GM19193 (cell line): ENCODE measurements around the gene TEDC2.

ENCODE experiments used
- POLR2A ChIP-seq: IDR thresholded peaks from 4 replicates; pipeline ENCODE4 v1.6.1; 2011; ENCODE audit not compliant: insufficient read depth, insufficient read length; ENCODE audit errors: extremely low read depth

Gene TEDC2

DNA sequence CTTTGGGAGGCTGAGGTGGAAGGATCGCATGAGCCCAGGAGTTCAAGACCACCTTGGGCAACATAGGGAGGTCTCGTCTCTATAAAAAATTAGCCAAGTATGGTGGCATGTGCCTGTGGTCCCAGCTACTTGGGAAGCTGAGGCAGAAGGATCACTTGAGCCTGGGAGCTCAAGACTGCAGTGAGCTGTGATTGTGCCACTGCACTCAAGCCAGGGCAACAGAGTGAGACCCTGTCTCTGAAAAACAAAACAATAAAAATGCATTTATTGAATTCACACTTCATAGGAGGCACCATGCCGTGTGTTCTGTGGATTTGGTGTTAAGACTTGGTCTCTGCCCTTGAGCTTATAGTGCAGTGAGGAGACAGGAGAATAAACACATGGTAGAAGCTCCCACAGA is 17.4 kb downstream of the TEDC2 start:
- TF ChIP-seq POLR2A = no peak

DNA sequence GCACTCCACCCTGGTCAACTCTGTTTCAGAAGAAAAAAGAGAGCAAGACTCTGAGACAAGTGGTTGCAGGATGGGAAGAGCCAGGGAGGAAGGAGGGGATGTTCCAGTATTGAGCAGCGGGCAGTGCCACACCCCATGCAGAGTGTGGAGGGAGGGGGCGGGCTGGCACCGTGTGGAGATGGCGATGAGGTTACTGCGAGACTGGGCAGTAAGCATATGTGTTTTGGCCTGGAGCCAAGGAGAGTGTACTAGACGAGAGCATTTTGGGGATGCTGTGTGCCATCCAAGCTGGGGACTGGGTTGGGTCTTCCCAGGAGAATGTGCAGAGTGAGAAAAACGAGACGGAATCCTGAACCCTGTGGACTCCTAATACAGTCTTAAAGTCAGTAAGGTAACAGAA is 18.4 kb downstream of the TEDC2 start:
- no peak for TF ChIP-seq POLR2A

DNA sequence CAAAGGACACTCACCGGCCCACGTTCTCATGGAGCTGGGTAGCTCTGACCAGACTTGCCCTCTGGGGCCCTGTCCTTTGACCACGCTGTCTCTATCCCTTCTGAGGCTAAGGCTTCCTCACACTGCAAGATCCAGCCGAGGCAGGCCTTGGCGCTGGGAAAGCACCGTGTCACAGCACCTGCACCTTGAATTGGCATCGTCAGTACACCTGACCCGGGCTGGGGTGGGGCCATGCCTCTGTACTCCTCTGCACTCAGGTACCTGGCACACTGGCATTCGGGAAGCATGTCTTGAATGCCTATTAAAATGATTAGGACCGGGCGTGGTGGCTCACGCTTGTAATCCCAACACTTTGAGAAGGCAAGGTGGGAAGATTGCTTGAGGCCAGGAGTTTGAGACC is 21.0 kb downstream of the TEDC2 start:
- TF ChIP-seq POLR2A = no peak

DNA sequence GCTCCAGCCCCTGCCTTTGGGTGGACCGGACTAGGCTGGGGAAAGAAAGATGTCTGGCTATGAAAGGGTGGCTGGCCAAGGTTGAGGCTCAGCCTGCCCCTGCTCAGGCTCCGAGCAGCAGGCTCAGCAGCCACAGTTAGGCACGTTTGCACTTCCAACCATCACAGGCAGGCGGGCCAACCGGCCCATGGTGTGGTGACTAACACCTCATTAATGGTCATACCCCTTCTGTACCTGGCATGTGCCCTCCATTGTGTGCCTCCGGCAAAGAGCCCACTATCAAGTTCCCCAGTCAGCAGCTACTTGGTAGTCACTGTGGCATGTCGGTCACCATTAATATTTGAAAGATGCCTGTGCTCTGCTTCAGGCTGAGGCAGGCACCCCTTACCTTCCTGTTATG is 21.8 kb downstream of the TEDC2 start:
- no peak for TF ChIP-seq POLR2A

DNA sequence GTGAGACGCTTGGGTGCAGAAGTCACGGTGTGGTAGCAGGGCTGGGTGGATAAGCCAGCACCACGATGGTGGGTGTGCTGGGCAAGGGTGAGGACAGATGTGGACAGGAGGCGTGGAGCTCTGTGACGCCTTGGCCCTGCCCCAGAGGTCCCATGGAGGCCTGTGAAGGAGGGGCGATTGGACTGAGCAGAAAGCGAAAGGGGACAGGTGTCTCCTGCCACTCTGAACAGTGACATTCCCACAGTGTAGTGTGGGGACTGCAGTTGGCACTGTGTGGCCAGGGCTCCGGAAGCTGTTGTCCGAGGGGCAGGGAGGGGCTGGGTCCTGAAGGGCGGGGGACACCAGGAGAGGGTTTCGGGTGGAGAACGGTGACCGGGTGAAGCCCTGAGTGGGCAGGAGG is 22.3 kb downstream of the TEDC2 start:
- no peak for TF ChIP-seq POLR2A

DNA sequence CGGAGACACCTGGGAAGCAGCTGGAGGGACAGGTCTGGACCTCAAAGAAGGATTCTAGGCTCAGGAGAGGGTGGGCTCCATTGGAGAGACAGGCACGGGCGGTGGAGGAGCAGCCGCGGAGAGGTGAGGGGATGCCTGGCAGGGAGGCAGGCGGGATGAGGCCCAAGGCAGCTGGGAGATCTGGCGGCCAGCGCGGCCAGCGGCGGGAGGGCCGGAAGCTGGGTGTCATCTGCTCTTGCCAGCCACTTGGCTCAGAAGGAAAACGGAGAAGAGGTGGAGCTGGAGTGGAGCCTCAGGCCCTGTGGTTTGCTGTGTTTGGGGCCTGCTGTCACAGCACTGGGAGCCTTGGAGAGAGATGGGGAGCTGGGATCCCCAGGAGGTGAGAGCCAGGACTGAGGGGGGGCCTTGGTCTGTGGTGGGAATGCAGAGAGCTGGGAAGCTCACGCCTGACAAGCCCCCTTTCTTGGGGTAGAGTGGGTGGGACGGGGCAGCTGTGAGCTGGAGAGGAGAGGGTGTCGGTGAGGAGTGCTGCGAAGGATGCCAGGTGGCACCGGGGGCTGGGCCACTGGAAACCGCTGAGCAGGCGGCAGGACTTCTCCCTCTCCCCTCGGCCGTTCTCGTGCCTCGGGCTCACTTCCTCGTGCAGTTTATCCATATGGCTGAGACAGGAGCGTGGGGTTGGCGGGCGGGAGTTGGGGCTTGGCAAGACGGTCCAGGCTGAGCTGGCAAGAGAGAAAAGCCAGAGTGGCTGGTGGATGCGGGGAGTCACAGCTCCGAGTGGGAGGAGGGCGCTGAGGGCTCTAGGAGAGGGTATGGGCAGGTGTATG is 23.0 kb downstream of the TEDC2 start:
- no peak for TF ChIP-seq POLR2A

DNA sequence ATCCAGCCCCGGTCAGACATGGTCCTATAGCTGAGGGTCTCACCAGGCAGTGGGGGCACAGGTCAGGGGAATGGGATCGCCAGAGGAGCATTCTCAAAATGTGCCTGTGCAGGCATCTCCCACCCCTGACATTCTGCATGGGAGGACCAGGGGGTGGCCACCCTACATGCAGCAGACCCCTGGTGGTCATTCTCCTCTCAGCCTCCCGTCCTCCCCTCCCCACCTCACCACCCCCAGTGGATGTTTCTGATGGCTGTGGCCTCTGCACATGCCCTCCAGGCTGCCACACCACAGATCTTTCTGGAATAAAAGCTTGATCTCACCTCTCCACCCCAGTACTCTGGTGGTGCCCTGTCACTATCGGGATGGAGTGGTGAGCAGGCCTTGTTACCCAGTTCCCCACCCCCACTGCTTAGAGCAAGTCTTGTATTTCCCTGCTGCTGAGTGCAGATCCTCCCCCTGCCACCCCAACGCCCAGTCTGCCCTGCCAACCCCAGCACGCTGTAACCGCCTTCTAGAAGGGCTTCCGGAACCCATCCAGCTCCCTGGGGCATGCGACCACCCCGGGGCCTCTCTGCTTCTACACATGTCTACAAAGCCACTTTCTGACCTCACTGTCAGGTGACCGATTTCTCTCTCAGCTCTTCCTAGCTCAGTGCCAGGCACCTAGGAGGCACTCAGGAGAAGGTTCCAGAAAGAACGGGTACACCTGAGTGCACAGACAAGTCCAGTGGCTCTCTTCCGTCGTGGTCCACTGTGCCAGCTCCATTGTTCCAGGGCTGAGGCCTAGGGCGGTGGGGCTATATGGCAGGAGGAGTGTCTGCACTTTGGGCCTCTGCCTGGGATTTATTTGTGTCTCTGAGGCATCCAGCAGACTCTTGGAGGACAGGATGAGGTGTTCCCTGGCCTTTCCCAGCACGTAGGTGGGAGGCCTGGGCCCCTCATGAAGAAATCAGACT is 24.3 kb downstream of the TEDC2 start:
- TF ChIP-seq POLR2A = no peak

DNA sequence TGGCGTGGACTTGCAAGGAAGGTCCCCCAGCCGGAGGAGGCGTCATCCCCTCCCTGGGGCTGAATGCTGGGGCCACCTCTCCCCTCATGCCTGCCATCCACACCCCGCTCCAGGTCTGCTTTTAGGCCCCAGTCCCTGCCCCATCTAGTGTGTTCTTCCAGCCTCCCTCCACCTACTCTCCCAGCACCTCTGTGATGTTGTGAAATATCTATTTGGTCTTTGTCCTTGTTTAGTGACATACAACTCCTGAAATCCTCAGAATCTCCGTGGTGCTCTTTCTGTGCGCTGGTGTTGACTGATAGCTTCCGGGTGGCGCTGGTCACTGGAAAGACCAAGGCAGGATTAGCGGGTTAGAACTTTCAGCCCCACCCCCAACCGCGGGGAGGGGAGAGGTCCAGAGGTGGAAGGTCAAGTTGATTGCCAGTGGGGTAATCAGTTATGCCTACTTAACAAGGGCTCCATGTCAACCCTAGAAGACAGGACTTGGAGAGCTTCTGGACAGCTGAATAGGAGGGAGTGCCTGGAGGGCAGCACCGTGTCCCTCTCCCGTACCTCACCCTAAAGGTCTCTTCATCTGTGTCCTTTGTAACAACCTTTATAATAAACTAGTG is 25.1 kb downstream of the TEDC2 start:
- no peak for TF ChIP-seq POLR2A

DNA sequence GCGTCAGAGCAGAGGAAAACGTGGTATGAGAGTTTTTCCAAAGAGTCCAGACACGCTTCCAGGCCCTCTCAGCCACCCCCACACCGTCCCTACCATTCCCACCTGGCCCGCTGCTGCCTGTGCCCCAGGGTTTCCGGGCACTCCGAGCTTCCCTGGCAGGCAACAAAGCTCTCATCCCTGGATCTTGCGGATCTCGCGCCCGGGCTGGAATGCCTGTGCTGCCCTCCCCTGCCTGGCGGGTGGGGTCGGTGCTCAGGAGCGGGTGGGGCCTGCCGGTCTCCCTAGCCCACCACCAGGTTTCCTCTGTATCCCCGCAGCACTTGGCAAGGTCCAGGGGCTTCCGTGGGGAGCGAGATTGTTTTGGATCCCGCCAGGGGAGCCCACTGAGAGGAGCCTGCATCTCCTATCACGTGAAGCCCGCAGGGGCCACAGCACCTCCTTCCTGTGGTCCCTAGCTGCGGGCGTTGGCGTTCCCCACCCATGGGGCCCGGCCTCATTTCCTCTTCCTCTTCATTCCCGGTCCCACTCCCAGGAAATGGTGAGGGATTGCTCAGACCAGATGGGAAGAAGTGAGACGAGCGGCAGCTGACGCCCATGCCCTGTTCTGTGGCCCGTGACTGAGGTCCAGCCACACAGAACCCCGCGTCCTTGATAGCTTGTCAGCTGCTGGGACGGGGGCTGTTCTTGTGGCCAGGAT is 26.1 kb downstream of the TEDC2 start:
- no peak for TF ChIP-seq POLR2A

DNA sequence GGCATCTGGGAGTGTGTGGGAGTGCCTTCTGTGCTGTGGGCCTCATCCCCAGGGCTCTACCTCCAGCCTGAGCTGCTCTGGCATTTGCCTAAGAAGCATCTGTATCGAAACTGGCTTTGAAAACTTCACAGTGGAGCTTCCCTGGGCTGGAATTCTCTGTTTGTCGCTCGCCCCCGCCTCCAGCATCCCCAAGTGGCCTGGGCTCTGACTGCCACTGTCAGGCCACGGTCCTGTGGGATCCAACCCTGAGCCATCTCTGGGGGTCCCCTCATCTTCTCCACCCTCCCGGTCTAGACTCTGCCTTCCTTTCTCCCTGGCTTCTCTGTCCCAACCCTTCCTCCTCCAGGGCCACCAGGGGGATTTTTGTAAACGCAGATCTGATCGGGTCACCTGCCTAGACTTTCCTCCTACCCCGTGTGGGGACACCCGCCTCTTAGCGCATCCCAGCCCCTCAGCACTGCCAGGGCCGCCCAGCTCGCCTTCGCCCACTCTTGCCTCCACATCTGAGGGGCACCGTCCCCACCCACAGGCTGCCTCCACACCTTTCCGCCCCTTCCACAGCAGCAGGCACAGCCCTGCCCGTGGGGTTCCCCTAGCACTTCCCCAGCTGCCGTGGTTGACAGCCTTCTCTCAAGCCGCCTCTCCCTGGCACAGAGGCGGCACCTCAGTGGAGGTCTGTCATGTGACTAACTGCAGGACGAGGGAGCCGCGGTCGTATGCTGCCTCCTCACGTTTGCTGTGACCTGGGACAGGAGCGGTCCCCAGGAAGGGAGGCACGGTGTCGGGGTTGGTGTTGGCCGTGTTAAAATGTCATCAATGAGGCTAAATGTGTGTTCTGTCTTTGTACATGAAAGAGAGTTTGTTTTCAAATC is 27.0 kb downstream of the TEDC2 start:
- TF ChIP-seq POLR2A = no peak

DNA sequence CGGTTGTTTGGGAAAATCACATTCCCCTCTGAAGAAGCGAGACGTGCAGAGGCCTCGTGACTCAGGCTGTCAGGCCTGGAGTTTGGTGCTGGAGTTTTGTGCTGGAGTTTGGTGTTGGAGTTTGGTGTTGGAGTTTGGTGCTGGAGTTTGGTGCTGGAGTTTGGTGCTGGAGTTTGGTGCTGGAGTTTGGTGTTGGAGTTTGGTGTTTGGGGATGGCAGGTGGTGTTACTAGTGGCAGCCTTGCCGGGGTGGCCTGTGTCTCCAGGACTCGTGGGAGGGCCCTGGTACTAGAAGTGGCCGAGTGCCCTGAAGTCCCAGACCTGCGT is 27.6 kb downstream of the TEDC2 start:
- TF ChIP-seq POLR2A = no peak

DNA sequence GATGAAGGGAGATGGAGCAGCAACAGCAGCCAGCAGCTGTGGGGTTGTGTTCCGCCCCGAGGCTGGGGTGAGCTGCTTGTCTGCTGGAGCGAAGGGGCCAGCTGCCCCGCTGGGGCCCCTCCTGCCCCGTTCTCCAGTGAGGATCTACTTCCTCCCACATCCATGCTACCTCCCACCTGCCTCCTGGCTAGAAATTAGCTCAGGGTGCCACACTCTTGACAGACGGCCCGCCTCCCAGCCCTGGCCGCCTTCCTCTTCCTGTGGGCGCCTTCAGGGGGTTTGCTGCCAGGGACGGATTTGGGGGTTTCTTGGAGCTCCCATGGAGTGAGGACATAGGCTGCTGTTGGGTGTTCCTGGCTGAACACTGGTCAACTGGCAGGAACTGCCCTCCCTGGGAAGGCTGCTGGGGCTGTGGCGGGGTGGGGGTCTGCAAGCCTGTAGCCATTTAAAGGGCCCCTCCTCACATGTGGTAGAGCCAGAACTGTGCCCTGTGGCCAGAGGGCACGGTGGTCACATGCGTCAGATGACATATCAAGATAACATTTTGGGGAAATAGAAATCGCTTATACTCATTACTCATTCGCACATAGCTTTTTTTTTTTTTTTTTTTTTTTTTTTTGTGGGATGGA is 28.1 kb downstream of the TEDC2 start:
- TF ChIP-seq POLR2A = no peak

DNA sequence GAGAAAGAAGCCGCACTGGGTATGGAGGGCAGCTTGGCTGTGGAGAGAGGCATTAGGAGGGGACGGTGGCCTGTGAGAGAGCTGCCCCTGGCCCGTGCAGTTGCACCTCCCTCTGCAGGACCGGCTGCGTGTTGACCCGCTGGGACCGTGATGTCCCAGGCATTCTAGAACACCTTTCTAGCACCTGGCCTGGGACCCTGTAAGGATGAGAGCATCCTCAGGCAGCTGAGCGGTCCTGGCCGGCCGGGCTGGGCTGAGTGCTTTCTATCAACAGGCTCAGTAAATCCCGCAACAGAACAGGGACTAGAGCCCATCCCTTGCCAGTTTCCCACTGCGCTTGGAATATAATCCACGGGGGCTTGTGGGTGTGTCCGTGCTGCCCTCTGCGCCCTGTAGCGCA is 29.7 kb downstream of the TEDC2 start:
- no peak for TF ChIP-seq POLR2A

DNA sequence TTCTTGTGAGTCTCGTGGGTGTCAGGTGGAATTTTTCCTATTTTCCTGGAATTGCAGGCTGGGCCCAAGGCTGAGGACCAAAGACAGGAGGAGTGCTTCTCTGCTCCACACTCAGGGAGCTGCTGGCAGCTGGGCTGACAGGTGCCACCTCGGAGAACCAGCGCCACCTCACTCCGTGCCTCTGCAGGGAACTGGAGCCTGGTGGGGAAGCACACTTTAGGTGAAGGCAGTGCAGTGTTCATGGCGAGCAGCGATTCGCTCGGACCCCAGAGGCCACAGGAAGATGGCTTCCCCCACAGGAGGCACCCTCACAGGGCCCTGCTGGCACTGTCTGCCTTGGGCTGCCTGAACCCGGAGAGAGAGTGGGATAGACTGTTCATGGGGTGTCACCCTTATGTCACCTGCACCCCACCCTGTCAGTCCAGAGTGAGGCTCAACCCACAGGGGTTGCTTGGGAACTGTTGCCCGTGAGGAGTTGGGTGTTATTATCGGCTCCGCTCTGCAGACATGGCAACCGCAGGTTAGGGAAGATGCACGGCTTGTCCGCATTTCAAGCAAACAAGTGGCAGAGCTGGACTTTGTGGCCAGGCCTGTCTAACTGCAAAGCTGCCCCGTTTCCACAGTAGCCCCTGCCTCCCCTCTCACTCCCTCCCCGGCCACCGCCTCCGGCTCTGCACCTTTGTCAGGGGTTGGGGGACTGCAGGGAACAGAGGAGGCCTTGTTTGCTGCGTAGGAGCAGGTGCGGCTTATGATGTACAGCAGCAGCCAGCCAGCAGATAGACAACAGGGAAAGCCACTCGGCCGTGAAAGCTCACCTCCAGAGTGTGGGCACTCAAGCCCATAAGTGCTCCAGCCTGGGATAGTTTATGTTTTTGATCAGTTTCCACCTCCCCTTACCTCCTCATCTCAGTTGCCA is 30.5 kb downstream of the TEDC2 start:
- no peak for TF ChIP-seq POLR2A
